Activated CD8-positive, alpha-beta memory T cell treated with anti-CD3 and anti-CD28 coated beads for 24 hours (primary cell): Measurements from ENCODE around the gene CIZ1.
"Not testable (repeated sequence)": the region's sequence is repeated elsewhere in the genome, so short reads cannot be mapped to it uniquely, and the experiment has no call there.

Experiments used
- DNase-seq: peaks from one replicate; pipeline ENCODE4 v3.0.0-alpha.2; 2020

Gene CIZ1

GRCh38 chr9:128185979-128186965, 5.1 kb downstream of the CIZ1 start:
- no peak for DNase-seq

GRCh38 chr9:128182893-128183588, 8.3 kb downstream of the CIZ1 start:
- DNase-seq, result no peak

- not testable (repeated sequence) for DNase-seq
Observed at GRCh38 chr9:128181480-128181879, 9.9 kb downstream of the CIZ1 start.

DNA sequence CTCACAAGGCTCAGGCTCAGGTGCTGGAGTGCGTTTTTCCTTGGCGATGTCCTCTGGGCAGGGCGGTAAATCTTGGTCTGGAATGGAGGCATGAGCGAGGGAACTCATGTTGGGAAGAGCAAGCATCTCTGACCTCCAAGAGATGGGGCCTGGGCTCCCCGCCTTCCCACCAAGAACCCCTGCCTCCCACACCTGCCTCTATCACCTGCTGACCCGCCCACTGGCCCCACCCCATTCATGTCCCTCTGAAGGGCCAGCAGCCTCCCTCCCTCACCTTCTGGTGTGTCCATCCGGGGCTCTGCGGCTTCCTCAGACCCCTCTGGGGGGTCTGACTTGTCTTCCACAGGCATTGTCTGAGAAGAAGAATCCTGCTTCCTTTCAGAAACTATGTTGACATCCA, 10.9 kb downstream of the CIZ1 start:
- no peak for DNase-seq

GRCh38 chr9:128180001-128180400, 11.4 kb downstream of the CIZ1 start:
- DNase-seq, result no peak

GRCh38 chr9:128178806-128179431, 12.5 kb downstream of the CIZ1 start:
- no peak for DNase-seq

- no peak for DNase-seq
Observed at GRCh38 chr9:128175726-128176125, 15.6 kb downstream of the CIZ1 start.

GRCh38 chr9:128175102-128175563, 16.2 kb downstream of the CIZ1 start:
- DNase-seq, result no peak

DNA sequence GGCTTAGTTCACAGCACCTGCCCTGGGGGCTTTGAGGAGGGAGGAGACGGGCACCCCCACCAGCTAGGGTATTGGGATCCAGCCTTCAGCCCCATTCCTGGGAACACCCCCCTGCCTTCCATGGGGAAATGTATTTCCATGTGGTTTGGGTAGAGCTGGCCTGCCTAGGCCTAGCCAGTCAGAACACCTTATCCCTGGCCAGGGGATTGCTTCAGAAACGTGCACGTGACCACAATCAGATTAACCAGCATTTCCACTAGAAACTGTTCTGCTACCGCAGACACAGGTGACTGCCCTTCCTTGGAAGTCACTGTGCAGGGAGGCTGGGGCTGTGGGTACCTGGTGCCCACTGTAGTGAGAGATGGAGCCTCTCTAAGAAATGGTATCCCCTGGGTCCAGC, 17.3 kb downstream of the CIZ1 start:
- DNase-seq, result no peak

DNA sequence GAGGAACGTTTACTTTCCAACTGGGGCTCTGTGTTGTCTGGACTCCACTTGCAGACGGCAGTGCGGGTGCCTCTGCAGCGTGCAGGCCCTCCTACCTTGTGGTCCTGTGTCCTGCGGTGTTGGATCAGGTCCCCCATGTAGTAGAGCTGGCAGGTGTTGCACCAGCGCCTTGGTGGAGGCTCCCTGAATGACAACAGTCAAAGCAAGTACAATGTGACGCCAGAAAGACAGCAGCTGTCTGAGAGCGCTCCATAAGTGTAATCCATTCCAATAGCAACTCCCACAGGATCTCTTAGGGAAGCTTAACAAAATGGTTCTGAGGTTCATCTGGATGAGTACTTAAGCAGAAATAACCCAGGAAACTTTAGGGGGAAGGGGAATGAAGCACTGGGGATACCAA, 21.4 kb downstream of the CIZ1 start:
- DNase-seq, result no peak

DNA sequence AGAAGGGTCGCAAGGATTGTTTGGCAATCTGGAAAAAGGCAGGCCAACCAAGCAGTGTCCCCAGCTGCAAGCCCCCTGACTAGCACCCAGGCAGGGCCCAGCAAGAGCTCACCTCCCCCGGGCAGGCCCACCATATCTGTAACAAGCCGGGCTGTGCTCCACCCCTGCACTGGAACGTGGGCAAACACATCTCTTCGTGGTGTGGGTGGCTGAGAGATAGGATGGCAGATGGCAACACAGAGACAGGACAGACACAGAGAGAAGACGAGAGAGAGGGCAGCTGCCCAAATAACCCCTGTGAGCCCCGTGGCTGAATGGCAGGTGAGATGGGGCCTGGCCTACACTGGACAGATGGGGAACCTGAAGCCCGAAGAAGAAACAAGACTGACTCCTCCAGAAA, 21.9 kb downstream of the CIZ1 start:
- DNase-seq, result no peak

DNA sequence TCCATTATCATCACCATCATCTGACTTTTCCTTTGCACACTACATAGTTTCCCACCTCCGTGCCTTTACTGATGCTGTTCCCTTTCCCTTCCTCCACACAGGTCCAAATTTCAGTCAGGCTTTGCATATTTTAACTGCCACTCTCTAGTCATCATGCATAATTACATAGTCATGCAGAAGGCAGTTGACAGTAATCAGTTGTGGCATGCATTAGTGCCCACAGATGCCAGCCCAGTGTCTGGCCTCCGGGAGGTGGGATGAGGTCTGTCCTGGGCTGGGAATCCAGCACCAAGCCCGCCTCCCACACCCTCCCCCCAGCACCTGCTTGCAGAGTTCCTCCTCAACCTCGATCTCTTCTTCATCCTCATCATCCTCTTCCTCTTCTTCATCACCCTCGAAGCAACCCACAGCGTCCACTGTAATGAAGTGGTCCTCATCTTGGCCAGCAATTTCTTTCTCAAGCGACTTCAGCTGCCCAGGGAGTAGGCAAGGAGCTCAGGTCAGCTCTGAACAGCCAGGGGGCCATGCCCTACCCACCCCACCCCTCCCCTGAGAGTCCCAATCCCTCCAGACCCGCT, 22.6 kb downstream of the CIZ1 start:
- DNase-seq, result no peak

- DNase-seq, result no peak
Observed at GRCh38 chr9:128167209-128167608, 24.2 kb downstream of the CIZ1 start.

DNA sequence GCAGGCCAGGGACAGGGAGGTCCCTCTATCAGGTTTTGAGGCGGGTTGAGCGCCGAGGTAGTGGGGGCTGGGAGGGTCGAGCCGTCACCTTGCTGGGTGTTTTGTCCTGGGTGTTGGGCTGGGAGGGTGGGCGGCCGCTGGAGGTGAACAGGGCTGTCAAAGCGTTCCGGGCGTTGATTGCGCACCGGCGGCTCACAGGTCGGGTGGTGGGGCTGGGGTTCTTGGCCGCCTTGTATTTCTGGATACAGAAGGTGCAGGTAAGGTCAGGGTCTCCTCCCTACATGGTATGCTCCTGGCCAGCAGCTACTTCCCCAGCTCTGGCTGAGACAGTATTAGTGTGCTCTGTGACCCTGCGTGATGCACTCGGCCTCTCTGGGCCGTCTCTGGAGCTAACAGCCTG, 25.2 kb downstream of the CIZ1 start:
- no peak for DNase-seq

DNA sequence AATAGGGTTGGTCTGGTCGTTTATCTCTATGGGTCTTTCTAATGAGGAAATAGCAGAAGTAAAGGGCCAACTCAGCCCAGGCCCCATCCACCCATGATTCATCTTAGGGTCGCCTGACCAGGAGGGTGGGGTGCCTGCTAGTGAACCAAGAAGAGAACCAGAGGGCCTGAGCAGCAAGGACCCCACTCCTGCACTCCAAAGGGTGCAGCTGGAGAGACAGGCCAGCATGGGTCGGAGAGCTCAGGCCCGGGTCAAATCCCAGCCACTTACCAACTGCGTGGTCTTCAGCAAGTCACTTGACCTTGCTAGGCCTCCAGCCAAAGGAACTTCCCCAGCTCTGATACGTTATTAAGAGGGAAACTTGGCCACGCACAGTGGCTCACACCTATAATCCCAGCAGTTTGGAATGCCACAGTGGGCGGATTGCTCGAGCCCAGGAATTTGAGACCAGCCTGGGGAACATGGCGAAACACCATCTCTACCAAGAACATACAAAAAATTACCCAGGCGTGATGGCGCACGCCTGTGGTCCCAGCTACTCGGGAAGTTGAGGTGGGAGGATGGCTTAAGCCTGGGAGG, 27.0 kb downstream of the CIZ1 start:
- DNase-seq, result no peak

DNA sequence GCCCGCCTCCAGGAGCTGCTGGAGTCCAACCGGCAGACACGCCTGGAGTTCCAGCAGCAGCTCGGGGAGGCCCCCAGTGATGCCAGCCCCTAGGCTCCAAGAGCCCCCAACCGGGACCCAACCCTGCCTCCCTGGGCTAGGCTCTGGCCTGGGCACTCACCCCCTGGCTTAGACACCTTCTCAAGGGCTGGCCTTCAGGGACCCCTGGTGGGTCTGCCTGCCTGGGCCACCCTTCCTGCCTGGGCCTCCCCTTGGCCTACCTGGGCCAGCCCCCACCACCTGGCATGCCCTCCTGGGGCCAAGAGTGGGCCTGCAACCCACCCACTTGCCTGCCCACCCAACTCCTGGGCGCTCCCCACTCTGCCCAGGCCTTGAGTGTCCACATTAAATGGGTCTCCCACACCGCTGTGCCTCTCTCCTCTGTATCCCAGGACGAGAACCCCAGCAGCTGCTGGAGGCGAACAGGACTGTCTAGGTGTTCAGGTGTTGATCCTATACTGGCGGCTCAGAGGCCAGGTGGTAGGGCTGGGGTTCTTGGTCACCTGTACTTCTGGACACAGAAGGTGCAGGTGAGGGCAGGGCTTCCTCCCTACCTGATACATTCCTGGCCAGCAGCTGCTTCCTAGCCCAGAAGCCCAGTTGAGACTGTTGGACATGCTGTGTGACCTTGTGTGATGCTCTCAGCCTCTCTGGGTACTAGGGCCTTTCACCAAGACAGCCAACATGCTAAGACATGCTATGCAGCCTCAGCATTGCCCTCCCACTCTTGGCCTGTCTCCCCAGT, 27.7 kb downstream of the CIZ1 start:
- DNase-seq, result no peak

GRCh38 chr9:128163027-128163515, 28.3 kb downstream of the CIZ1 start:
- DNase-seq, result no peak

DNA sequence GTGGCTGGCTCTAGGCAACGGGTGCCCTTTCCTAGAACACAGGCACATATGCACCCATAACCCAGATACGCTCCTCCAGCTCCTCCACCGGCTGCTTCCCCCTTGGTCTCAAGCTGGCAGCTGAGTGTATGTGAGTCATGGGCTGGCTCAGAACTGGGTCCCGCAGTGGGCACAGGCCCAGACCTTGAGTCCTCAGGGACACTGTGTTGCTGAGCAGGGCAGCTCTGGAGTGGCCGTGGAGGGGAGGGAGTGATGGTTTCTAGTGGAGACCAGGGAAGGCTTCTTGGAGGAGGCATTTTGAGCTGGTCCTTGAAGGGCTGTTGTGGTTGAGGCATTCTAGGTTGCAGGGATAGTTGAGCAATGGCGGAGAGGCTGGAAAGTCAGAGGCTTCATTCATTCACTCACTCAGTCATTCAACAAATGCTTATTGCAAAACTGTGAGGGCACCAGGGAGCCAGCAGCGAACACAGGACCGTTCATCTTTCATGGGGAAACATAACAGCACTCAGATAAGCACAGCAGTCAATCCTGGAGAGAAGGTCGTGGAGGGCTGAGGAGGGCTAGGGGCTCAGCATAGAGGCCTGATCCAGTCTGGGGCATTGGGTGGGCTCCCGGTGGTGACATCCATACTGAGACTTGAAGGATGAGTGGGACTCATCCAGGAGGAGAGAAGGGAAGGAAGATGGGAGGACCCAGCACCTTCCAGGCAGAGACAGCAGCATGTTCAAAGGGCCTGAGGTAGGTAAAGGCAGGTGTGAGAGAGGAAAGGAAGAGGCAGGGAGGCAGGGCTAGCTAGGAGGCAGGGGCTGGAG, 29.0 kb downstream of the CIZ1 start:
- no peak for DNase-seq

GRCh38 chr9:128161215-128161902, 30.0 kb downstream of the CIZ1 start:
- DNase-seq, result no peak

DNA sequence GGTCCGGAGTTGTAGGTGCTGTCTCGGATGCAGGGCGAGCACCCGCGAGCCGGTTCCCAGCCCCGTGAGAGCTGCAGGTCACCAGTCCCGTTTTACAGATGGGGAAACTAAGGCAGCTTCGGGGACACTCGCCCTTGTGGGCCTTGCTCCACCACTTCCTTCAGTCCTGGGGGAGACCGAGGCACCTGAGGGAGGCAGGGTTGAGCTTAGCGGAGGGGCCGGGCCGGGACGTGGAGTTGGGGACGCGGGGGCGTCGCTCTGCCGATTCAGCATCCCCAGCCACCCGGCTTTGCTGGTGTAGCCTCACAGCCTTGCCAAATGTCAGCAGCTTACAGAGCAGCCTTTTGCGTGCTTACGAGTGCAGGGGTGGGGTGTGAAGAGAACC, 30.8 kb downstream of the CIZ1 start:
- DNase-seq, result peak; percentile 86
